GM19023 (cell line): ENCODE results near the gene DCLK1.

ENCODE experiments used
- ATAC-seq: cut with Tn5 transposase; IDR thresholded peaks from one replicate; pipeline ENCODE4 v1.9.1; 2021; ENCODE audit warnings: mild to moderate bottlenecking, moderate library complexity; ENCODE audit not compliant: unreplicated experiment

The DCLK1 gene

DNA sequence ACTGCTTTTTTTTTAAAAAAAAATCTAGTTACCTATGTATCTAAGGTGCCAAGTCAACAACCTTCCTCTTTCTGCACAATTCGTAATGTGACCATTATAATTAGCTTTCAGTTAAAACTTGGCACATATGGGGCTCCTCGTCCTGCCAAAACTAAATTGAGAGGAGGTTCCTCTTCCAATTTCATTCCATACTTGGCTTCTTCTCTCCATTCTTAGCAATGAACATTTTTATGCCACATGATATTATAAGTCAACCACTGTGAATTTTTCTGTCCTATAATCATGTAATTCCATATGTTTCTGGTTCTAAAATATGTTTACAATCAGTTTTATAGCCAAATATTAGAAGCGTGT lies 177.0 kb downstream of the DCLK1 start:
- ATAC-seq, result no peak

- peak; percentile 70 for ATAC-seq
Observed at GRCh38 chr13:35953537-35954206, 177.5 kb downstream of the DCLK1 start.

DNA sequence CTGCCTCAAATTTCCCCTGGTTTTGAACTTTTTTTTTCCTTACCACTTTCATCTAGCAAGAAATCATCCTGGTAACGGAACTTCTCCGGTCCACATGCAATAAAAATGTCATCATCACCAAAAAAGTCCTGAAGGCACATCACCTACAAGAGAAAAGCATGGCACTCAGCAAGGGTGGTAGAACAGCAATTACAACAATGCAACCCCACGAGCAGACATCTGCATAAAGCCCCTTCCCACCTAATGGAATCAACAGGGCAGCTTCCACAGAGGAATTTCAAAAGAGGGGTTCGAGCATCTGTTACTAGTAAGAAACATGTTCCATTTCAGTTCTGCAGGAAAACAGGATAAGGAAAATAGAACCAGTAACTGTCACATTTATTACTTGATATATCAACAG lies 183.9 kb downstream of the DCLK1 start:
- no peak for ATAC-seq

GRCh38 chr13:35945368-35945767 lies 185.8 kb downstream of the DCLK1 start:
- no peak for ATAC-seq

DNA sequence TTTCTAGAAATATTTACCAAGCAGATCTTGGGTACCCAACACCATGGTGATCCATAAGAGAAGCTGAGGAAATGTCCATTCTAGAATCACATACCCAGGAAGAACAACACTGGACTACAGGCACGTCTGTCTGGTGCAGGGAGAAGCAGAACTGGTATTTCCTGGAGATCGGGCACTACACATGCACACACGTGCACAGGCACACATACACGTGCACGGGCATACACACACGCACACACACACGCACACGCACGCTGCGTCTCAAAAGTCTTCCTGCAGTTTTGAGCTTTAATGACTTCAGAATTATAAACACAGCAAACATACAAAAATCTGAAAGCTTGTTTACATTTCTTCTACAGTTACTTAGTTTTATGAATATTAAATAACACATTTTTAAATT lies 189.8 kb downstream of the DCLK1 start:
- ATAC-seq, result no peak

GRCh38 chr13:35940734-35941133 lies 190.4 kb downstream of the DCLK1 start:
- no peak for ATAC-seq

DNA sequence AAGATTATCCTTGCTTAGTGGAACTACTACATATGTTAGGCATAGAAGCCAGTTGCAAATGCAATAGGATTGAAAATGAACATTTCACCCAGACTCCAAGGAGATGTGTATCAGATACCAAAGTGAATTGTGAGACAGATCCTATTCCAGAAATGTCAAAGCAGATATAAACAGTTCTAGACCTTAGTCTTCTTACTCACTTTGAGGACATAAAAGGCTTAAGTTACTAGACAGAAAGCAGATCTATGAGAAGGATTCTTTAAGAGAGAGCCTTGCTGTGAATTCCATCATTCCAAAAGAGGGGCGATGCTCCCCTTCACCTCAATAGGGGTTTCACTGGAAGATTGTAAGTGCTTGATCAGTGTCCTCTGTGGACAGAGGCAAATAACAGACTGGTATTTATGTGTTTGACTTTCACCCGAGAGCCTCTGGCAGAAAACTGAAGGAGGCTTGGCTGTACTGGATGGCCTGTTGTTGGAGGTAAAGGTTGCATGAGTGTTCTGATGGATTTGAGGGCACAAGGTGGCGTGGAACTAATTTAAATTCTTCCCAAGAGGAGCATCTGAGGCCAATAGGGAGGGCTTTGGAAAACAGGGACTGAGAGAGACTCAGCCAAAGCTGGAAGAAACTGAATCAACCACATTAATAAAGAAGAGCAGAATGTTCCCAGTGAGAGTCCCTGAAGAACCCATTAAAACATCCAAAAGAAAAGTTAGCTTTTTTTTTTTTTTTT lies 194.8 kb downstream of the DCLK1 start:
- no peak for ATAC-seq

- ATAC-seq, result peak; percentile 67
Observed at GRCh38 chr13:35930665-35931631, 200.2 kb downstream of the DCLK1 start.

GRCh38 chr13:35927567-35928021 lies 203.6 kb downstream of the DCLK1 start:
- ATAC-seq, result no peak

- no peak for ATAC-seq
Observed at GRCh38 chr13:35926859-35927530, 204.2 kb downstream of the DCLK1 start.

- no peak for ATAC-seq
Observed at GRCh38 chr13:35925669-35926068, 205.5 kb downstream of the DCLK1 start.

DNA sequence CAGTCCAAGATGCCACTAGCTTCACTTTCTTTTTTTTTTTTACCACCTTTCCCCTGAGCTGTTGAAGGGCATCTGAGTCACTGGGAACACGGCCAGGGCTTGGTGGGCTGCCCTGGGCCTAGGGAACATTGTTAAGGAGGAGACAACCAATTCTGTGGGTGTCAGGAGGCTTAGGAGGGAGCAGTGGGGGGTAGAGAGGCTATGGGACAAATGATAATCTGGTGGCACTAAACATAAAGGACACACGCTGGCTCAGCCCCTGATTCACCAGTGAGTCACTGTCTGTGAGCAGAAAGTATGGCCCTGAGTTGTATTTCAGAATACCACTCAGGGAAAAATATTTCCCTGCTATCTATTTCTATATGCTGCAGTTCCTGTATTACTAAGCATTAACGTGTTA lies 207.8 kb downstream of the DCLK1 start:
- no peak for ATAC-seq

DNA sequence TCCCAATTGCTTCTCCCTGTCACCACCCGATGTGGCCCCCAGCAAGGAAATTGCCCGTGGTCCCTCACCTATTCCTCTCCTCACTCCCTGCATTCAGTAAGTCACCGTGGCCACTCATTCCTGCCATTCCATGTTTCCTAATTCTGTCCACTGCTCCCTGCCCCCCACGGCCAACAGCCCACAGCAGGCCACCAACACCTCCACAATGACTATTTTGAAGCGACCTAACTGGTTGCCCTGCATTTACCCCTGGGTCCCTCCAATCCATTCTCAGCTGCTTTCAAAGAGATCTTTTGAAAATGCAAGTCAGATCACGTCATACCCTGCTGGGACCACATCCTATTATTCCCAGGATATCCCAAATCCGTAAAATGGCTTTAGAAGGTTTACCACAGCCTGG lies 210.4 kb downstream of the DCLK1 start:
- ATAC-seq, result no peak

DNA sequence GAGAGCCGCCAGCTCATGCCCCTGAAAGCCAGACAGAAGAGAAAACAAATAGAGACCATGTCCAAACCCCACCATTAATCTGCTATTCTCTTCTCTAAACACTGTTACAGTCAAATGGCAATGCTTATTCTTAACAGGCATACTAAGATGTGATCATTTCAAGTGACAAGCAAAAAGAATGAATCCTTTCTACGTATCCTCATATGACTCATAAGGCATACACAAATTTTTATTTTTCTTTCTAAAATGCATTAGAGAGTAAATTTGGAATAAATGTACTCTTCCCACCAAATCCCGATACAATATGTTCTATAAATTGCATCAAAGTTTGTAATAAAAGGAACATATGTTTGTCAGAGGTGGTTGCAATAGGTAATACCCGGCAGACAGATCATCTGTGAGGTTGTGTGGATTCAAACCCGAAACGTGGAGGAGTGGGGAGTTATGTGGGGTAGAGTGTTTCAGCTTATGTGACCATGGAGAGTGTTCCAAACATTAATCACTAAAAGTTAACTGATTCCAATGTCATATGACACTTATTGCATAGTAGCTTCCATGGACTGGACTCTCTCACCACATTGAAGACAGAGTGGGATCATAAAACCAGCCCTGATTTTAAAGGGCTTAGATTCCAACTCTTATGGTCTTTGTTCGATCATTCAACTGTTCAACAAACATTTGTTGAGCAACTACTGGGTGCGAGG lies 213.1 kb downstream of the DCLK1 start:
- no peak for ATAC-seq

DNA sequence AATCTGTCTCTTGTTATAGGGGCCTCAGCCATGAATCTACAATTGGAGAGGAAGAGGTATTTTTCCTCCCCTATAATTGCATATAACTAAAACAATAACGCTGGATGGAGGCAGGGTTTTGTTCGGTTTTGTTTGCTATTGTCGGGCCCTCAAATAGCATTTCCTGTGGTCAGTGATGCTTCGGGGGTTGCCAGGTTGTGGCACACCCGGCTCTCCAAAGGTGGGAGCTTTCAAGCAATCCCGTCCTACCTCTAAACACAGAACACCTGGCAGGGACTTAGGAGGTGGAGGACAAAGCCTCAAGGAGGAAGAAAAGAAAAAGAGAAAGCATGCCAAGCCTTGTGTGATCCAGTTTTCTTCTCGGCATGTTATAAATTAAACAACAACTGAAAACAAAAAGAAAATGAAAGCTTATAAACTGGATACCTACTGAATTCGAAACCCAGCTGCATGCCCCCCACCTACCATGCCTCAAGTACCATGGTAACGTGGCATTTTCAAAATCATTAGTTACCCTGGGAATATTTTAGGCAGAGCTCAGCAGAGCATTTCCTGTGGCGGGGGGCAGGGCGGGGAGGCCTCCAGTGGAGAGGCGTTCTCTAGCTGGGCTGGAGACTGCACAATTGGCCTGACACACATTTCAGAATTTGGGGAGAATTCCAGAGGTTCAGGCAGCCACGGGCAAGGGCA lies 213.8 kb downstream of the DCLK1 start:
- ATAC-seq, result no peak

DNA sequence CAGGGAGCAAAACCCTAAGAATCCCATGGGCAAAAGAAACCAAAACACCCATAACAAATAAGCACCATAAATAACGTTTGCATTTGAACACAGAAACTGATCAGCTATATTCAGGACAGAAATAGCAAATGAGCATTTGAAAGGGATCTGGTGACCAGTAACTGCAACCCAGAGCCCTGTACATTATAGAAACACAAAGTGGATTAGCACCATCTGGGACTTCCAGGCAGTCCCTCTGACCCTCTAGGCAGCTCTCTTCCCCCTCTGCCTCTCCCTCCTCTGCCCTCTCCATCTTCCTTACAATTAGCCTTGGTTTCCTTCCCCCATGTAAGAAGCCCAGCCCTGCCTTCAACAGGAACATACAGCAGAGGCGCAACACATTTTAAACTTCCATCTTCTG lies 215.0 kb downstream of the DCLK1 start:
- no peak for ATAC-seq

GRCh38 chr13:35914662-35915061 lies 216.5 kb downstream of the DCLK1 start:
- ATAC-seq, result no peak

GRCh38 chr13:35912841-35913240 lies 218.3 kb downstream of the DCLK1 start:
- no peak for ATAC-seq

- ATAC-seq, result no peak
Observed at GRCh38 chr13:35909837-35910540, 221.2 kb downstream of the DCLK1 start.
